Gastroesophageal sphincter (tissue), 4 donors: Measurements from ENCODE around the gene ARHGAP21. TPM values are rescaled to one million over a fixed set of nuclear protein-coding genes. Genes with fewer than 3 reads are reported as not detected.

ENCODE experiments used
- ATAC-seq: fragments of 150-250 bp; one replicate; pipeline ENCODE4 v1.9.1; 2016; ENCODE audit warnings: mild to moderate bottlenecking, moderate library complexity
- H3K27ac ChIP-seq, 4 donors: fragments of 200-600 bp; sonication (generic) in 3 of 4; 1 replicate in 3 of 4; 2 replicates in 1 of 4; pipeline ENCODE4 v1.5.1; 2016 to 2019
- H3K27me3 ChIP-seq: fragments of 200-600 bp; sonication (generic); one replicate; pipeline ENCODE4 v1.5.1; 2019
- H3K36me3 ChIP-seq, 2 donors: fragments of 200-600 bp; sonication (generic); one replicate each; pipeline ENCODE4 v1.5.1; 2019; ENCODE audit warnings: control low read depth in 1 of 2
- H3K4me1 ChIP-seq, 3 donors: fragments of 200-600 bp; sonication (generic); 1 replicate in 2 of 3; 2 replicates in 1 of 3; pipeline ENCODE4 v1.5.1; 2016 to 2019; ENCODE audit warnings: control low read depth in 2 of 3
- H3K4me3 ChIP-seq, 2 donors: fragments of 200-600 bp; sonication (generic); one replicate each; pipeline ENCODE4 v1.5.1; 2019; ENCODE audit warnings: mild to moderate bottlenecking in 1 of 2, moderate library complexity in 1 of 2
- H3K9me3 ChIP-seq, 3 donors: fragments of 200-600 bp; sonication (generic); one replicate each; pipeline ENCODE4 v1.5.1; 2017 to 2019; ENCODE audit warnings: control low read depth in 2 of 3
- CTCF ChIP-seq, 4 experiments: fragments of 200-600 bp in 2 of 4; fragments of 450-650 bp in 2 of 4; sonication (generic) in 1 of 4; IDR thresholded peaks; one replicate each; pipeline ENCODE4 v1.5.1; 2017 to 2019; ENCODE audit warnings: antibody characterized with exemption in 4 of 4, mild to moderate bottlenecking in 2 of 4, moderate library complexity in 2 of 4
- EP300 ChIP-seq: sonication (generic); formaldehyde crosslinking; IDR thresholded peaks from one replicate; pipeline ENCODE4 v1.6.1; 2017; ENCODE audit warnings: antibody characterized with exemption, mild to moderate bottlenecking
- POLR2A ChIP-seq, 2 donors: fragments of 450-650 bp; IDR thresholded peaks; one replicate each; pipeline ENCODE4 v1.6.1; 2017; ENCODE audit warnings: antibody characterized with exemption in 2 of 2, mild to moderate bottlenecking in 2 of 2, moderate library complexity in 1 of 2
- POLR2AphosphoS5 ChIP-seq: sonication (generic); formaldehyde crosslinking; IDR thresholded peaks from one replicate; pipeline ENCODE4 v1.6.1; 2017; ENCODE audit warnings: antibody characterized with exemption
- WGBS, 2 donors: methylation state at CpG; one replicate each; pipeline ENCODE4 v1.1.5; 2018; ENCODE audit warnings: low coverage in 1 of 2; 5-methylcytosine and 5-hydroxymethylcytosine counted together
- total RNA-seq, 4 donors: library from RNA; depleted of rRNA; stranded (reverse); fragments of >200 nt; gene quantifications; one replicate each; pipeline ENCODE4 v1.1.0, GENCODE V29; 2016

Gene ARHGAP21
- total RNA-seq, 4 donors from 2014 or later = 55.3 to 76.7 (median 66.4) TPM

- WGBS, 2 donors = 86 to 89% methylated on average over 2 to 3 of the region's 3 CpGs
- no peak overlapping the region for H3K27ac ChIP-seq
- no peak for ATAC-seq
- no peak overlapping the region for H3K4me3 ChIP-seq
- peaks cover 2 to 26% (median 3%) of the 10 kb centered on the region in 3 donors for H3K4me1 ChIP-seq
- TF ChIP-seq POLR2AphosphoS5 (no peak), CTCF (IDR thresholded peaks at IDR 0.05) (no peak), EP300 (no peak), POLR2A (IDR thresholded peaks at IDR 0.05) (no peak)
- H3K27me3 ChIP-seq = no peaks in the 10 kb centered on the region
- no peaks in the 10 kb centered on the region for H3K36me3 ChIP-seq
- no peaks in the 10 kb centered on the region for H3K9me3 ChIP-seq
Measured at GRCh38 chr10:24701447-24701846, 22.2 kb downstream of the ARHGAP21 start.

- Histone ChIP-seq H3K4me1 (peaks cover 0 to 26% (median 0%) of the 10 kb centered on the region in 3 donors), H3K27me3 (no peaks in the 10 kb centered on the region), H3K4me3 (no peak overlapping the region), H3K9me3 (no peaks in the 10 kb centered on the region), H3K27ac (no peak overlapping the region), H3K36me3 (no peaks in the 10 kb centered on the region)
- 87 to 92% methylated on average over 6 of the region's 6 CpGs for WGBS, 2 donors
- no peak for ATAC-seq
- no peak for TF ChIP-seq POLR2A (IDR thresholded peaks at IDR 0.05)
- no peak for TF ChIP-seq POLR2AphosphoS5
- no peak for TF ChIP-seq EP300
- no peak for TF ChIP-seq CTCF (IDR thresholded peaks at IDR 0.05)
Measured at GRCh38 chr10:24700948-24701347, 22.7 kb downstream of the ARHGAP21 start.

GRCh38 chr10:24698270-24698669 is 25.4 kb downstream of the ARHGAP21 start:
- 91 to 100% methylated on average over 2 to 3 of the region's 3 CpGs for WGBS, 2 donors
- no peaks in the 10 kb centered on the region for H3K27me3 ChIP-seq
- TF ChIP-seq POLR2A (IDR thresholded peaks at IDR 0.05) = no peak
- TF ChIP-seq CTCF (IDR thresholded peaks at IDR 0.05) = no peak
- TF ChIP-seq EP300 = no peak
- TF ChIP-seq POLR2AphosphoS5 = no peak

GRCh38 chr10:24697080-24697479 is 26.6 kb downstream of the ARHGAP21 start:
- Histone ChIP-seq H3K36me3 (no peaks in the 10 kb centered on the region), H3K27me3 (no peaks in the 10 kb centered on the region), H3K27ac (no peak overlapping the region), H3K9me3 (no peaks in the 10 kb centered on the region), H3K4me3 (no peak overlapping the region), H3K4me1 (peaks cover 0 to 27% (median 0%) of the 10 kb centered on the region in 3 donors)
- WGBS, 2 donors = 97 to 100% methylated on average over 2 of the region's 2 CpGs
- ATAC-seq = no peak
- TF ChIP-seq POLR2AphosphoS5 (no peak), EP300 (no peak), POLR2A (IDR thresholded peaks at IDR 0.05) (no peak), CTCF (IDR thresholded peaks at IDR 0.05) (no peak)

More at GRCh38 chr10:24698270-24698669, 25.4 kb downstream of the ARHGAP21 start:
- H3K36me3 ChIP-seq = no peaks in the 10 kb centered on the region
- no peaks in the 10 kb centered on the region for H3K9me3 ChIP-seq
- no peak for ATAC-seq
- H3K27ac ChIP-seq = no peak overlapping the region
- H3K4me1 ChIP-seq = peaks cover 0 to 27% (median 0%) of the 10 kb centered on the region in 3 donors
- H3K4me3 ChIP-seq = no peak overlapping the region

GRCh38 chr10:24695452-24695851 is 28.2 kb downstream of the ARHGAP21 start:
- H3K27ac ChIP-seq = no peak overlapping the region
- no peak for ATAC-seq

More at GRCh38 chr10:24695452-24695851, 28.2 kb downstream of the ARHGAP21 start:
- H3K27me3 ChIP-seq = no peaks in the 10 kb centered on the region
- H3K36me3 ChIP-seq = no peaks in the 10 kb centered on the region
- H3K9me3 ChIP-seq = no peaks in the 10 kb centered on the region
- TF ChIP-seq CTCF (IDR thresholded peaks at IDR 0.05) = no peak
- TF ChIP-seq POLR2AphosphoS5 = no peak
- no peak for TF ChIP-seq POLR2A (IDR thresholded peaks at IDR 0.05)
- TF ChIP-seq EP300 = no peak
- H3K4me3 ChIP-seq = no peak overlapping the region
- WGBS, 2 donors = 80 to 95% methylated on average over 3 of the region's 3 CpGs
- peaks cover 0 to 33% (median 0%) of the 10 kb centered on the region in 3 donors for H3K4me1 ChIP-seq
